ENCODE data around the gene FCRL4.

The FCRL4 gene

DNA sequence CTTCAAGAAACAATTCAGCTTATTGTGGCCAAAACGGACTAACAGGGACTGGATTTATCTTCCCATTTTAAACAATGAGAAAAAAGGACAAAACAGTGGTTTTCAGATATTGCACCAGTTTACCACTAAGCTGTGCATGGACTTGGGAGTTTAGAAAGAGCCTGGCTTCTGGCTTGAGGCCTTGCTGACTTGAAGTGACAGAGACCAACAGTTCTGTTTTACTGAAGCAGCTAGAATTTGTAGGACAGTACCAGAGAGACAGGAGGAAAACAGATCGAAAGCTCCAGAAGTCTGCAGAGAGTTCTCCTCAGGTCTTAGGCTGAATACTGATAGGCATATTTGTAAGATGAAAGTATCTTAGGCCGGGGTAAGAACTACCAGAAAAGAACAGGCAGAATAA lies 20.5 kb downstream of the FCRL4 start:
- Histone ChIP-seq H2BK5ac (ENCODE audit: low read depth, low read length, poor library complexity, severe bottlenecking) (no peak overlapping the region), H3K9me3 (ENCODE audit: control insufficient read depth, low read length) (no peaks in the 10 kb centered on the region), H3K79me1 (replicated peaks; ENCODE audit: low read length, poor library complexity, severe bottlenecking) (no peaks in the 10 kb centered on the region), H2BK15ac (ENCODE audit: low read depth, poor library complexity, severe bottlenecking) (no peak overlapping the region), H2AFZ (ENCODE audit: low read depth, low read length) (no peak overlapping the region), H3K4me2 (ENCODE audit: low read length, poor library complexity, severe bottlenecking) (no peak overlapping the region), H3K4ac (ENCODE audit: low read depth in 1 of 2, low read length in 2 of 2) (no peak overlapping the region), H2BK12ac (ENCODE audit: low read length in 2 of 2) (no peak overlapping the region), H3K27ac (ENCODE audit: low read length, poor library complexity, severe bottlenecking) (no peak overlapping the region), H4K8ac (ENCODE audit: low read length) (no peak overlapping the region), H3K27me3 (ENCODE audit: control insufficient read depth in 1 of 2, insufficient read depth in 1 of 2, low read length in 2 of 2) (peaks cover 5 to 35% of the 10 kb centered on the region in 2 experiments), H2BK120ac (ENCODE audit: low read depth, low read length) (no peak overlapping the region), H3K14ac (ENCODE audit: low read length in 2 of 2) (no peak overlapping the region), H2AK5ac (ENCODE audit: low read length, severe bottlenecking) (no peak overlapping the region), H3K9ac (ENCODE audit: low read length) (no peak overlapping the region), H3K4me1 (ENCODE audit: control insufficient read depth, insufficient read depth, low read depth, low read length) (no peaks in the 10 kb centered on the region), H3K36me3 (ENCODE audit: control insufficient read depth in 1 of 2, insufficient read depth in 2 of 2, low read depth in 1 of 2, low read length in 2 of 2) (no peaks in the 10 kb centered on the region), H3K4me3 (ENCODE audit: insufficient read depth in 1 of 2, low read depth in 1 of 2, low read length in 2 of 2) (no peak overlapping the region), H4K91ac (ENCODE audit: low read length) (no peak overlapping the region), H3K18ac (ENCODE audit: low read depth in 1 of 2, low read length in 2 of 2) (no peak overlapping the region), H3K23ac (ENCODE audit: low read length in 2 of 2) (no peak overlapping the region)
- DNase-seq: no peak
- 80% methylated on average over 2 of the region's 3 CpGs for WGBS

DNA sequence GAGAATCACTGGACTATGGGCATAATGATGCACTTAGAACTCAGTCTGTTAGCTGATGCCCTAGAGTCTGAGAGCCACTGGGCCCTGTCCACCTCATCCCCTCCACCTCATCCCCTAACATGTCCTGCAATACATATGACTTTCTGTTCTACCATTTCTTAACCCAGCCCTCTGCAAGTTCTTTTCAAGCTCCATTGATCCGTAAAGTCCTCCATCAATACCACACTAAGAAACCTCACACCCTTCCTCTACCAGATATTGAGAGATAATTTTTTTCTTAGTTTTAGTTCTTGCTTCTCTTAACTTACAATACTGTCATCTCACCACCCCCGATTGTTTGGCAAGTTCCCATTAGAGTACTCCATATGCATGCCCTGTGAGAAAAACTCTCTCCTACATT lies 22.1 kb downstream of the FCRL4 start:
- Histone ChIP-seq H2AK5ac (ENCODE audit: low read length, severe bottlenecking) (no peak overlapping the region), H2BK120ac (ENCODE audit: low read depth, low read length) (no peak overlapping the region), H3K14ac (ENCODE audit: low read length in 2 of 2) (no peak overlapping the region), H3K27me3 (ENCODE audit: control insufficient read depth in 1 of 2, insufficient read depth in 1 of 2, low read length in 2 of 2) (peaks cover 5 to 28% of the 10 kb centered on the region in 2 experiments), H3K18ac (ENCODE audit: low read depth in 1 of 2, low read length in 2 of 2) (no peak overlapping the region), H3K79me1 (replicated peaks; ENCODE audit: low read length, poor library complexity, severe bottlenecking) (no peaks in the 10 kb centered on the region), H2BK12ac (ENCODE audit: low read length in 2 of 2) (no peak overlapping the region), H2AFZ (ENCODE audit: low read depth, low read length) (no peak overlapping the region), H3K9me3 (ENCODE audit: control insufficient read depth, low read length) (no peaks in the 10 kb centered on the region), H3K4me3 (ENCODE audit: insufficient read depth in 1 of 2, low read depth in 1 of 2, low read length in 2 of 2) (no peak overlapping the region), H4K91ac (ENCODE audit: low read length) (no peak overlapping the region), H3K4ac (ENCODE audit: low read depth in 1 of 2, low read length in 2 of 2) (no peak overlapping the region), H3K9ac (ENCODE audit: low read length) (no peak overlapping the region), H3K36me3 (ENCODE audit: control insufficient read depth in 1 of 2, insufficient read depth in 2 of 2, low read depth in 1 of 2, low read length in 2 of 2) (no peaks in the 10 kb centered on the region), H3K23ac (ENCODE audit: low read length in 2 of 2) (no peak overlapping the region), H3K4me2 (ENCODE audit: low read length, poor library complexity, severe bottlenecking) (no peak overlapping the region), H2BK5ac (ENCODE audit: low read depth, low read length, poor library complexity, severe bottlenecking) (no peak overlapping the region), H4K8ac (ENCODE audit: low read length) (no peak overlapping the region), H2BK15ac (ENCODE audit: low read depth, poor library complexity, severe bottlenecking) (no peak overlapping the region), H3K27ac (ENCODE audit: low read length, poor library complexity, severe bottlenecking) (no peak overlapping the region), H3K4me1 (ENCODE audit: control insufficient read depth, insufficient read depth, low read depth, low read length) (no peaks in the 10 kb centered on the region)
- WGBS: no CpG with 5 or more reads among the region's 2 CpGs
- no peak for DNase-seq

DNA sequence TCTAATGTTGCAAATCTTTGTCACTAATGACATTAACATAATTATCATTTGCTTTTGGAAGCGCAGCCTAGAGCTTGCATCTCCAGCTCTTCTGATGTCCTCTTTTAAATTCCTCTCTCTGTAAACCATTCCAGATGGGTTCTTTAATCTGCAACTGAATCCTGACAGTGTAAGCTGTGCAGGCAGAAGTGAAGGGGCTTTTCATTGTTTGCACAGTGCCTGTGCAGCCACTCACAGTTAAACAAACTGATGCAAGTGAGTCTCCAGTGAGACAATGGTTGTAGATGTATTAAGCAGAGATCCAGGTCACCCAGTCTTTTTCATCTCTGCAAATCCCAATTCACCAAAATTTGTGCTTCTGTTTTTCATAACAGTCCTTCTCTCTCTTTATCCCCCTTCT lies 23.0 kb downstream of the FCRL4 start:
- Histone ChIP-seq H3K9ac (ENCODE audit: low read length) (no peak overlapping the region), H3K4ac (ENCODE audit: low read depth in 1 of 2, low read length in 2 of 2) (no peak overlapping the region), H3K36me3 (ENCODE audit: control insufficient read depth in 1 of 2, insufficient read depth in 2 of 2, low read depth in 1 of 2, low read length in 2 of 2) (no peaks in the 10 kb centered on the region), H3K18ac (ENCODE audit: low read depth in 1 of 2, low read length in 2 of 2) (no peak overlapping the region), H2BK5ac (ENCODE audit: low read depth, low read length, poor library complexity, severe bottlenecking) (no peak overlapping the region), H3K4me2 (ENCODE audit: low read length, poor library complexity, severe bottlenecking) (no peak overlapping the region), H3K23ac (ENCODE audit: low read length in 2 of 2) (no peak overlapping the region), H2BK12ac (ENCODE audit: low read length in 2 of 2) (no peak overlapping the region), H3K27me3 (ENCODE audit: control insufficient read depth in 1 of 2, insufficient read depth in 1 of 2, low read length in 2 of 2) (peaks cover 5 to 28% of the 10 kb centered on the region in 2 experiments), H4K91ac (ENCODE audit: low read length) (no peak overlapping the region), H3K79me1 (replicated peaks; ENCODE audit: low read length, poor library complexity, severe bottlenecking) (no peaks in the 10 kb centered on the region), H3K4me1 (ENCODE audit: control insufficient read depth, insufficient read depth, low read depth, low read length) (no peaks in the 10 kb centered on the region), H2BK120ac (ENCODE audit: low read depth, low read length) (no peak overlapping the region), H2BK15ac (ENCODE audit: low read depth, poor library complexity, severe bottlenecking) (no peak overlapping the region), H3K27ac (ENCODE audit: low read length, poor library complexity, severe bottlenecking) (no peak overlapping the region), H2AK5ac (ENCODE audit: low read length, severe bottlenecking) (no peak overlapping the region), H3K14ac (ENCODE audit: low read length in 2 of 2) (no peak overlapping the region), H3K4me3 (ENCODE audit: insufficient read depth in 1 of 2, low read depth in 1 of 2, low read length in 2 of 2) (no peak overlapping the region), H2AFZ (ENCODE audit: low read depth, low read length) (no peak overlapping the region), H3K9me3 (ENCODE audit: control insufficient read depth, low read length) (no peaks in the 10 kb centered on the region), H4K8ac (ENCODE audit: low read length) (no peak overlapping the region)
- 33% methylated on average over 1 of the region's 1 CpG for WGBS
- DNase-seq: no peak

DNA sequence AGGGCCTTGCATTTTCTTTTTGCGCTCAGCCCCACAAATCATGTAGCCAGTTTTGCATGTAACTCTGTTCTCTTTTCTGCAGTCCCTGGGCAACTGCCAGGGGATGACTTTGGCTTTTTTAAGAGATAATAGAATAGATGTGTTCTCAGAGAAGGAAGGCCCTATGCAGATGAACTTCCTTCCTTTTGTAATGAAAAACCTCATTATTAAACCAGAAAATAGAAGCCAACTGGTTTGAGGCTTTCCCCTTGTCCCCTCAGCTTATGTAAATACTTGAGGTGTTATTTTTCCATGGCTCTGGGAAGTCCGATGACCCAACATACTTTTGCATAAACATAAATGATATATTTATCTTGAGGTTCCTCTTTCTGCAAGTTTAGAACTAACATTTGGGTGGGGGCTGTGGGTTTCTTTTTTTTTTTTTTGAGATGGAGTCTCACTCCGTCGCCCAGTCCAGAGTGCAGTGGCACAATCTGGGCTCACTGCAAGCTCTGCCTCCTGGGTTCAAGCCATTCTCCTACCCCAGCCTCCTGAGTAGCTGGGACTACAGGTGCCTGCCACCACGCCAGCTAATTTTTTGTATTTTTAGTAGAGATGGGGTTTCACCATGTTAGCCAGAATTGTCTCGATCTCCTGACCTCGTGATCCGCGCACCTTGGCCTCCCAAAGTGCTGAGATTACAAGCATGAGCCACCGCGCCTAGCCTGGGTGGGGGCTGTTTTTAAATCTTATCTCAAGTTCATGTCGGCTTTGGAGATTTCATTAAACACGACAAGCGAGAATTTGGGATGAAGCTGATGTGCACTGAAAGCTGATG lies 31.2 kb downstream of the FCRL4 start:
- H2BK12ac ChIP-seq (ENCODE audit: low read length in 2 of 2): no peak overlapping the region

More for the DNA sequence above, 31.2 kb downstream of the FCRL4 start:
- no peak overlapping the region for H2AFZ ChIP-seq (ENCODE audit: low read depth, low read length)
- no peak overlapping the region for H3K18ac ChIP-seq (ENCODE audit: low read depth in 1 of 2, low read length in 2 of 2)
- H3K14ac ChIP-seq (ENCODE audit: low read length in 2 of 2): no peak overlapping the region
- no peak overlapping the region for H2AK5ac ChIP-seq (ENCODE audit: low read length, severe bottlenecking)
- no peak overlapping the region for H2BK15ac ChIP-seq (ENCODE audit: low read depth, poor library complexity, severe bottlenecking)
- H4K8ac ChIP-seq (ENCODE audit: low read length): no peak overlapping the region
- H3K9me3 ChIP-seq (ENCODE audit: control insufficient read depth, low read length): no peaks in the 10 kb centered on the region
- H2BK120ac ChIP-seq (ENCODE audit: low read depth, low read length): no peak overlapping the region
- 79% methylated on average over 11 of the region's 14 CpGs for WGBS
- H2BK5ac ChIP-seq (ENCODE audit: low read depth, low read length, poor library complexity, severe bottlenecking): no peak overlapping the region
- H3K27me3 ChIP-seq (ENCODE audit: control insufficient read depth in 1 of 2, insufficient read depth in 1 of 2, low read length in 2 of 2): peaks cover 3 to 7% of the 10 kb centered on the region in 2 experiments
- H3K4me1 ChIP-seq (ENCODE audit: control insufficient read depth, insufficient read depth, low read depth, low read length): no peaks in the 10 kb centered on the region
- H3K36me3 ChIP-seq (ENCODE audit: control insufficient read depth in 1 of 2, insufficient read depth in 2 of 2, low read depth in 1 of 2, low read length in 2 of 2): no peaks in the 10 kb centered on the region
- no peak overlapping the region for H4K91ac ChIP-seq (ENCODE audit: low read length)
- DNase-seq: no peak
- no peak overlapping the region for H3K4me3 ChIP-seq (ENCODE audit: insufficient read depth in 1 of 2, low read depth in 1 of 2, low read length in 2 of 2)
- H3K23ac ChIP-seq (ENCODE audit: low read length in 2 of 2): no peak overlapping the region
- no peaks in the 10 kb centered on the region for H3K79me1 ChIP-seq (replicated peaks; ENCODE audit: low read length, poor library complexity, severe bottlenecking)
- no peak overlapping the region for H3K9ac ChIP-seq (ENCODE audit: low read length)
- no peak overlapping the region for H3K27ac ChIP-seq (ENCODE audit: low read length, poor library complexity, severe bottlenecking)
- H3K4me2 ChIP-seq (ENCODE audit: low read length, poor library complexity, severe bottlenecking): no peak overlapping the region
- H3K4ac ChIP-seq (ENCODE audit: low read depth in 1 of 2, low read length in 2 of 2): no peak overlapping the region
